ENCODE data around the gene IRGQ.
"Not testable (repeated sequence)": the region's sequence is repeated elsewhere in the genome, so short reads cannot be mapped to it uniquely, and the experiment has no call there.

Gene IRGQ

DNA sequence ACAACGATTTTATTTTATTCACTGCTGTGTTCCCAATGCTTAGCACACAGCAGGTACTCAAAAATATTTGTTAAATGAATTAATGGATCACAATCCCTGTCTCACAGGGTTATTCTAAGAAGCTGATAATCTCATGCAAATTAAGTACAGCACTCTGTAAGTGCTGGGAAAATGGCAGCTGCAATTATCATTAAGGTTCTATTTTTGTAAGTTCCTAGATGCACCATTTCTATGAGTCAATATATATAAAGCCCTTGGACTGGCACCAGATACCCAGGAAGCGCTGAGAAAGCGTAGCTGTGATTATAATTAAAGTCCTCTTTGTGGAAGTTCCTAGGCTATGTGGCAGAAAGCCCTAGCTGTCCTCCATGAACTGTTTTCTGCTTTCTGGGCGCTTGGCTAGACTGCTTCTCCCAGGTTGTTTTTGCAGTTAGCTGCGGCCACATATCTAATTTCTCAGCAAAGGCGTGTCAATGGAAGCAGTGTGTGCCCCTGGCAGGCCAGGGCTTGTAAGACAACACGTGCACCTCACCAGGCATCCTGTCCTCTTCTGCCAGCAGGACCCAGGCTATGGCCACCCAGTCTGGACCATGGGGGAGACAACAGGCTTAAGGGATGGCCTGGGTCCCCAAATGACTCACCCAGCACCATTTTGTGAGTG, 10.8 kb upstream of the IRGQ start:
- no peak overlapping the region for H3K4me2 ChIP-seq
- no peak overlapping the region for H2AFZ ChIP-seq (ENCODE audit: low read depth)
- no peaks in the 10 kb centered on the region for H3K27me3 ChIP-seq (ENCODE audit: insufficient read depth, low read depth)
- TF ChIP-seq, protein P1, sequence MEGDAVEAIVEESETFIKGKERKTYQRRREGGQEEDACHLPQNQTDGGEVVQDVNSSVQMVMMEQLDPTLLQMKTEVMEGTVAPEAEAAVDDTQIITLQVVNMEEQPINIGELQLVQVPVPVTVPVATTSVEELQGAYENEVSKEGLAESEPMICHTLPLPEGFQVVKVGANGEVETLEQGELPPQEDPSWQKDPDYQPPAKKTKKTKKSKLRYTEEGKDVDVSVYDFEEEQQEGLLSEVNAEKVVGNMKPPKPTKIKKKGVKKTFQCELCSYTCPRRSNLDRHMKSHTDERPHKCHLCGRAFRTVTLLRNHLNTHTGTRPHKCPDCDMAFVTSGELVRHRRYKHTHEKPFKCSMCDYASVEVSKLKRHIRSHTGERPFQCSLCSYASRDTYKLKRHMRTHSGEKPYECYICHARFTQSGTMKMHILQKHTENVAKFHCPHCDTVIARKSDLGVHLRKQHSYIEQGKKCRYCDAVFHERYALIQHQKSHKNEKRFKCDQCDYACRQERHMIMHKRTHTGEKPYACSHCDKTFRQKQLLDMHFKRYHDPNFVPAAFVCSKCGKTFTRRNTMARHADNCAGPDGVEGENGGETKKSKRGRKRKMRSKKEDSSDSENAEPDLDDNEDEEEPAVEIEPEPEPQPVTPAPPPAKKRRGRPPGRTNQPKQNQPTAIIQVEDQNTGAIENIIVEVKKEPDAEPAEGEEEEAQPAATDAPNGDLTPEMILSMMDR (conservative IDR thresholded peaks at IDR 0.05; ENCODE audit: low read depth, low read length) = no peak
- no peak overlapping the region for H3K4me3 ChIP-seq (IDR thresholded peaks at IDR 0.05; ENCODE audit: insufficient read depth, low read depth, low read length)
- no peak overlapping the region for H3K9ac ChIP-seq
- H3K79me2 ChIP-seq (ENCODE audit: insufficient read depth, low read depth) = no peaks in the 10 kb centered on the region
- H3K36me3 ChIP-seq (ENCODE audit: insufficient read depth) = no peaks in the 10 kb centered on the region
- no peak overlapping the region for H3K27ac ChIP-seq
- no peaks in the 10 kb centered on the region for H4K20me1 ChIP-seq (ENCODE audit: insufficient read depth)
- H3K4me1 ChIP-seq (ENCODE audit: low read depth, poor library complexity, severe bottlenecking) = no peaks in the 10 kb centered on the region

- H3K4me2 ChIP-seq = no peak overlapping the region
These were observed 10.1 kb upstream of the IRGQ start for GRCh38 chr19:43605875-43606568.

DNA sequence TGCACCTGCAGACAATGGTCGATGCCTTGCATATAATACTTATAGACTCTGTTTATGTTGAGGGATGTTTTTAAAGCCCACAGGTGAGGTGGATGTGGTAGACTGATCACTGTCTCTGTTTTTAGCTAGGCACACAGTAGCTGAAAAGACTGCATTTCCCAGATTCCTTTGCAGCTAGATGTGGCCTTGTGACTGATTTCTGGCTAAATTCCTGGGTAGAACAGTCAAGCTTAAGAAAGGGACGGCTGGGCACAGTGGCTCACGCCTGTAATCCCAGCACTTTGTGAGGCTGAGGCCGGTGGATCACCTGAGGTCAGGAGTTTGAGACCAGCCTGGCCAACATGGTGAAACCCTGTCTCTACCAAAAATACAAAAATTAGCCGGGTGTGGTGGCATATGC, 4.4 kb upstream of the IRGQ start:
- H3K9ac ChIP-seq; H3K4me3 ChIP-seq (IDR thresholded peaks at IDR 0.05; ENCODE audit: insufficient read depth, low read depth, low read length); H3K27ac ChIP-seq; H3K4me2 ChIP-seq; H3K36me3 ChIP-seq (ENCODE audit: insufficient read depth); H4K20me1 ChIP-seq (ENCODE audit: insufficient read depth); H3K4me1 ChIP-seq (ENCODE audit: low read depth, poor library complexity, severe bottlenecking); H3K27me3 ChIP-seq (ENCODE audit: insufficient read depth, low read depth); H2AFZ ChIP-seq (ENCODE audit: low read depth): not testable (repeated sequence)
- peaks cover 23% of the 10 kb centered on the region for H3K79me2 ChIP-seq (ENCODE audit: insufficient read depth, low read depth)

More at GRCh38 chr19:43605875-43606568, 10.1 kb upstream of the IRGQ start:
- TF ChIP-seq, protein P1 (conservative IDR thresholded peaks at IDR 0.05; ENCODE audit: low read depth, low read length) = no peak
- H4K20me1 ChIP-seq (ENCODE audit: insufficient read depth) = no peaks in the 10 kb centered on the region
- no peaks in the 10 kb centered on the region for H3K36me3 ChIP-seq (ENCODE audit: insufficient read depth)
- no peaks in the 10 kb centered on the region for H3K79me2 ChIP-seq (ENCODE audit: insufficient read depth, low read depth)
- H3K9ac ChIP-seq = no peak overlapping the region
- no peak overlapping the region for H3K4me3 ChIP-seq (IDR thresholded peaks at IDR 0.05; ENCODE audit: insufficient read depth, low read depth, low read length)
- no peaks in the 10 kb centered on the region for H3K4me1 ChIP-seq (ENCODE audit: low read depth, poor library complexity, severe bottlenecking)
- no peaks in the 10 kb centered on the region for H3K27me3 ChIP-seq (ENCODE audit: insufficient read depth, low read depth)
- no peak overlapping the region for H3K27ac ChIP-seq
- no peak overlapping the region for H2AFZ ChIP-seq (ENCODE audit: low read depth)

DNA sequence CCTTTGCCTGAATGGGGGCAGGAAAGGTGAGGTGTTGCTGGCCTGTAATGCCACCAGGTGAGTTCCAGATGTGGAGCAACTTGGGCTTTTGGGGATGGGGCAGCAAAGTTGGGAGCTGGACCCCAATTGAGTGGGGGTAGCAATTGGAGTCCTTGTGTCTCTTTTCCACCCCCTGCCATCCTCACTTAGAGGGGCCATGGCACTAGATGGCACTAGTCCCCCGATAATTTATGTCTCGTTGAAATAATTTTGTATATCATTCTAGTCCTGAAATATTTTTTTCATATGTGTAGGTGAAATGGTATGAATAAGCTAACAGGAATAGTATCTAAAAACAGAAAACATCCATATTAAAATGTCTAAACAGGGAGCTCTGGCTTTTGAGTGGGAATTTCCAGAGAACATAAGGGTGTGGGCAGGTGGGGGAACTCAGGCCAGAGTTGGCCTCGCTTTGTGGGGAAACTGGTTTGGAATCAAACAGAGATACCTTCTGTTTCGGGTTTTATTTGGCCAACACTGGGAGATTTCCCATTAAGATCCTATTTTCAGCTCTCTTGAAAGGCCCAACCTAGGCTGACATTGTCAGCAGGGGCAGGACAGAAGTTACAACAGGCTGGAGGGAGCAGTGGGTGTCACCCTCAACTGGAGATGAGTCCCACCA, 3.8 kb upstream of the IRGQ start:
- H3K27ac ChIP-seq = no peak overlapping the region
- no peak overlapping the region for H3K4me2 ChIP-seq
- H3K4me3 ChIP-seq (IDR thresholded peaks at IDR 0.05; ENCODE audit: insufficient read depth, low read depth, low read length) = no peak overlapping the region
- TF ChIP-seq, protein P1 (conservative IDR thresholded peaks at IDR 0.05; ENCODE audit: low read depth, low read length) = no peak
- H2AFZ ChIP-seq (ENCODE audit: low read depth) = no peak overlapping the region
- no peak overlapping the region for H3K9ac ChIP-seq
- no peaks in the 10 kb centered on the region for H3K36me3 ChIP-seq (ENCODE audit: insufficient read depth)
- H3K27me3 ChIP-seq (ENCODE audit: insufficient read depth, low read depth) = no peaks in the 10 kb centered on the region
- peaks cover 25% of the 10 kb centered on the region for H3K79me2 ChIP-seq (ENCODE audit: insufficient read depth, low read depth)
- no peaks in the 10 kb centered on the region for H4K20me1 ChIP-seq (ENCODE audit: insufficient read depth)
- peaks cover 9% of the 10 kb centered on the region for H3K4me1 ChIP-seq (ENCODE audit: low read depth, poor library complexity, severe bottlenecking)

Measured in KMS-11 (cell line).